ENCODE data around the gene VPS72. TPM values are rescaled to one million over a fixed set of nuclear protein-coding genes. Genes with fewer than 3 reads are reported as not detected.

Gene VPS72
- polyA plus RNA-seq, 1 of the 3 experiments (the other 2 are of a cell fraction), result 80.2 TPM

- H2AFZ ChIP-seq (ENCODE audit: low read depth), result peak overlapping the region; percentile 85
- no peaks in the 10 kb centered on the region for H3K9me3 ChIP-seq
- H3K9ac ChIP-seq, result peak overlapping the region; percentile 82; the same call in 1 of the 2 replicates
- TF ChIP-seq GABPA (IDR thresholded peaks at IDR 0.05; ENCODE audit: low read depth) (no peak), ELF1 (IDR thresholded peaks at IDR 0.05) (no peak), MXI1 (IDR thresholded peaks at IDR 0.05; ENCODE audit: low read depth, low read length) (no peak), RFX5 (IDR thresholded peaks at IDR 0.05; ENCODE audit: low read length) (no peak), CHD2 (IDR thresholded peaks at IDR 0.05; ENCODE audit: low read length, partially characterized antibody) (no peak)
- TF ChIP-seq, protein P1, sequence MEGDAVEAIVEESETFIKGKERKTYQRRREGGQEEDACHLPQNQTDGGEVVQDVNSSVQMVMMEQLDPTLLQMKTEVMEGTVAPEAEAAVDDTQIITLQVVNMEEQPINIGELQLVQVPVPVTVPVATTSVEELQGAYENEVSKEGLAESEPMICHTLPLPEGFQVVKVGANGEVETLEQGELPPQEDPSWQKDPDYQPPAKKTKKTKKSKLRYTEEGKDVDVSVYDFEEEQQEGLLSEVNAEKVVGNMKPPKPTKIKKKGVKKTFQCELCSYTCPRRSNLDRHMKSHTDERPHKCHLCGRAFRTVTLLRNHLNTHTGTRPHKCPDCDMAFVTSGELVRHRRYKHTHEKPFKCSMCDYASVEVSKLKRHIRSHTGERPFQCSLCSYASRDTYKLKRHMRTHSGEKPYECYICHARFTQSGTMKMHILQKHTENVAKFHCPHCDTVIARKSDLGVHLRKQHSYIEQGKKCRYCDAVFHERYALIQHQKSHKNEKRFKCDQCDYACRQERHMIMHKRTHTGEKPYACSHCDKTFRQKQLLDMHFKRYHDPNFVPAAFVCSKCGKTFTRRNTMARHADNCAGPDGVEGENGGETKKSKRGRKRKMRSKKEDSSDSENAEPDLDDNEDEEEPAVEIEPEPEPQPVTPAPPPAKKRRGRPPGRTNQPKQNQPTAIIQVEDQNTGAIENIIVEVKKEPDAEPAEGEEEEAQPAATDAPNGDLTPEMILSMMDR (IDR thresholded peaks at IDR 0.05), result no peak
- DNase-seq, result no peak
- peak overlapping the region; percentile 98 for H3K4me2 ChIP-seq
- WGBS (ENCODE audit: low lambda C conversion rate), result 57% methylated on average over 7 of the region's 7 CpGs
- ChIA-PET CTCF (interaction anchor here (6.8 kb wide), 1 partner anchor 9 kb away, joined by 40 read pairs; the partner anchor contains the start of gene TNFAIP8L2), POLR2A (no interaction called here)
- no peaks in the 10 kb centered on the region for H4K20me1 ChIP-seq (ENCODE audit: insufficient read depth)
- peak overlapping the region; percentile 21 to 37; a peak in 2 of 4 replicates for H3K27ac ChIP-seq (ENCODE audit: low read depth in 2 of 2, low read length in 1 of 2)
- H3F3A ChIP-seq (replicated peaks; ENCODE audit: insufficient read depth), result no peaks in the 10 kb centered on the region
- H3K4me3 ChIP-seq (ENCODE audit: low read depth in 2 of 2, low read length in 1 of 2), result peak overlapping the region; percentile 70 to 91
- no peaks in the 10 kb centered on the region for H3K9me2 ChIP-seq
- no peaks in the 10 kb centered on the region for H3K27me3 ChIP-seq (ENCODE audit: insufficient read depth)
- H3K4me1 ChIP-seq (ENCODE audit: control insufficient read depth in 1 of 2, insufficient read depth in 2 of 2, low read depth in 1 of 2, low read length in 1 of 2), result peaks cover 0 to 21% of the 10 kb centered on the region in 2 experiments; a peak in 1 of 4 replicates
- no peaks in the 10 kb centered on the region for H3K79me2 ChIP-seq (ENCODE audit: insufficient read depth)
- no peaks in the 10 kb centered on the region for H3K36me3 ChIP-seq (replicated peaks in 1 of 2; ENCODE audit: control insufficient read depth in 1 of 2, insufficient read depth in 2 of 2, low read length in 1 of 2)
Measured at GRCh38 chr1:151147132-151147503, 42.9 kb downstream of the VPS72 start.

GRCh38 chr1:151146412-151147131 is 43.4 kb downstream of the VPS72 start, which contains the start of gene SEMA6C:
Gene SEMA6C (minus strand): TSS chr1:151146631. CDS start chr1:151142621, 4,010 bp downstream.
- H3K4me2 ChIP-seq, result peak within 1 kb of the TSS; percentile 98
- peaks cover 0 to 21% of the 10 kb centered on the region in 2 experiments; a peak in 1 of 4 replicates for H3K4me1 ChIP-seq (ENCODE audit: control insufficient read depth in 1 of 2, insufficient read depth in 2 of 2, low read depth in 1 of 2, low read length in 1 of 2)
- peak within 1 kb of the TSS; percentile 82 for H3K9ac ChIP-seq
- ChIA-PET CTCF (interaction anchor here (1.1 to 6.8 kb wide), 2 partner anchors 9 to 16 kb away, joined by 3 to 40 read pairs; partner anchors contain the start of gene TNFAIP8L2), POLR2A (no interaction called here)
- peak within 1 kb of the TSS; percentile 87 for H2AFZ ChIP-seq (ENCODE audit: low read depth)
- no peaks in the 10 kb centered on the region for H3K9me2 ChIP-seq
- H3K36me3 ChIP-seq (replicated peaks in 1 of 2; ENCODE audit: control insufficient read depth in 1 of 2, insufficient read depth in 2 of 2, low read length in 1 of 2), result no peaks in the 10 kb centered on the region
- H3K27ac ChIP-seq (ENCODE audit: low read depth in 2 of 2, low read length in 1 of 2), result peak within 1 kb of the TSS; percentile 21 to 60; a peak in 2 of 4 replicates
- H3K27me3 ChIP-seq (ENCODE audit: insufficient read depth), result no peaks in the 10 kb centered on the region
- H3K9me3 ChIP-seq, result no peaks in the 10 kb centered on the region
- H3K4me3 ChIP-seq (ENCODE audit: low read depth in 2 of 2, low read length in 1 of 2), result peak within 1 kb of the TSS; percentile 70 to 91
- no peaks in the 10 kb centered on the region for H3F3A ChIP-seq (replicated peaks; ENCODE audit: insufficient read depth)
- 0% methylated on average over 37 of the region's 61 CpGs for WGBS (ENCODE audit: low lambda C conversion rate)
- H4K20me1 ChIP-seq (ENCODE audit: insufficient read depth), result no peaks in the 10 kb centered on the region
- TF ChIP-seq USF2 (IDR thresholded peaks at IDR 0.05; ENCODE audit: borderline replicate concordance, low read depth, low read length) (no peak), ELF1 (IDR thresholded peaks at IDR 0.05) (no peak), JUND (IDR thresholded peaks at IDR 0.05) (no peak), RAD21 (IDR thresholded peaks at IDR 0.05; ENCODE audit: low read length) (no peak), CHD2 (IDR thresholded peaks at IDR 0.05; ENCODE audit: low read length, partially characterized antibody) (peak; percentile 23), POLR2AphosphoS5 (IDR thresholded peaks at IDR 0.05; ENCODE audit: low read depth, low read length) (peak; percentile 77), YY1 (IDR thresholded peaks at IDR 0.05; ENCODE audit: low read depth) (no peak), FOSL2 (IDR thresholded peaks at IDR 0.05; ENCODE audit: borderline replicate concordance, low read depth) (no peak), MXI1 (IDR thresholded peaks at IDR 0.05; ENCODE audit: low read depth, low read length) (peak; percentile 51; the same call in 1 of the 2 replicates), TAF1 (IDR thresholded peaks at IDR 0.05; ENCODE audit: borderline replicate concordance, low read depth, low read length) (peak; percentile 85)
- TF ChIP-seq, protein P2, sequence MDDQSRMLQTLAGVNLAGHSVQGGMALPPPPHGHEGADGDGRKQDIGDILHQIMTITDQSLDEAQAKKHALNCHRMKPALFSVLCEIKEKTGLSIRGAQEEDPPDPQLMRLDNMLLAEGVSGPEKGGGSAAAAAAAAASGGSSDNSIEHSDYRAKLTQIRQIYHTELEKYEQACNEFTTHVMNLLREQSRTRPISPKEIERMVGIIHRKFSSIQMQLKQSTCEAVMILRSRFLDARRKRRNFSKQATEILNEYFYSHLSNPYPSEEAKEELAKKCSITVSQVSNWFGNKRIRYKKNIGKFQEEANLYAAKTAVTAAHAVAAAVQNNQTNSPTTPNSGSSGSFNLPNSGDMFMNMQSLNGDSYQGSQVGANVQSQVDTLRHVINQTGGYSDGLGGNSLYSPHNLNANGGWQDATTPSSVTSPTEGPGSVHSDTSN (IDR thresholded peaks at IDR 0.05), result 0 out of 2 replicates have a peak, but pooled peaks have one; percentile 13
- peak; percentile 96 for DNase-seq
- no peaks in the 10 kb centered on the region for H3K79me2 ChIP-seq (ENCODE audit: insufficient read depth)

Measured in SK-N-SH (cell line).